NK-92 (cell line): ENCODE data around the gene ABI1.
"Not testable (repeated sequence)": the region's sequence is repeated elsewhere in the genome, so short reads cannot be mapped to it uniquely, and the experiment has no call there.

Source experiments
- DNase-seq: peaks from one replicate; lab custom pipeline; 2025; ENCODE audit not compliant: unreplicated experiment; lab: John Stamatoyannopoulos, UW

The ABI1 gene

GRCh38 chr10:26805567-26806245 lies 55.1 kb downstream of the ABI1 start:
- DNase-seq = no peak

GRCh38 chr10:26804418-26805393 lies 56.1 kb downstream of the ABI1 start:
- no peak for DNase-seq

GRCh38 chr10:26803849-26804248 lies 56.9 kb downstream of the ABI1 start:
- DNase-seq = no peak

GRCh38 chr10:26802527-26802926 lies 58.2 kb downstream of the ABI1 start:
- no peak for DNase-seq

- DNase-seq = no peak
Measured at GRCh38 chr10:26801831-26802230, 58.9 kb downstream of the ABI1 start.

- DNase-seq = no peak
Measured at GRCh38 chr10:26801274-26801673, 59.5 kb downstream of the ABI1 start.

GRCh38 chr10:26800468-26800867 lies 60.3 kb downstream of the ABI1 start:
- no peak for DNase-seq

GRCh38 chr10:26799342-26799741 lies 61.4 kb downstream of the ABI1 start:
- no peak for DNase-seq

GRCh38 chr10:26798298-26798697 lies 62.5 kb downstream of the ABI1 start:
- no peak for DNase-seq

GRCh38 chr10:26797340-26797739 lies 63.4 kb downstream of the ABI1 start:
- DNase-seq = no peak

GRCh38 chr10:26792758-26793495 lies 67.8 kb downstream of the ABI1 start:
- DNase-seq = no peak

GRCh38 chr10:26790221-26790995 lies 70.3 kb downstream of the ABI1 start:
- no peak for DNase-seq

GRCh38 chr10:26789779-26790178 lies 71.0 kb downstream of the ABI1 start:
- DNase-seq = not testable (repeated sequence)

- DNase-seq = no peak
Measured at GRCh38 chr10:26787362-26787761, 73.4 kb downstream of the ABI1 start.

- DNase-seq = no peak
Measured at GRCh38 chr10:26781797-26782196, 79.0 kb downstream of the ABI1 start.

- DNase-seq = no peak
Measured at GRCh38 chr10:26780793-26781601, 79.8 kb downstream of the ABI1 start.

GRCh38 chr10:26780106-26780792 lies 80.5 kb downstream of the ABI1 start:
- DNase-seq = no peak

- DNase-seq = no peak
Measured at GRCh38 chr10:26779176-26779860, 81.4 kb downstream of the ABI1 start.

- no peak for DNase-seq
Measured at GRCh38 chr10:26777686-26778085, 83.1 kb downstream of the ABI1 start.
